Activated T-cell treated with anti-CD3 and anti-CD28 coated beads, Interleukin-2, amount 50 U/mL, for 48 hours (primary cell): ENCODE measurements around the gene TNK2.
"Not testable (repeated sequence)": the region's sequence is repeated elsewhere in the genome, so short reads cannot be mapped to it uniquely, and the experiment has no call there.

ENCODE experiments used
- DNase-seq, 2 experiments: peaks; one replicate each; pipeline ENCODE4 v3.0.0-alpha.2; 2020

Gene TNK2

DNA sequence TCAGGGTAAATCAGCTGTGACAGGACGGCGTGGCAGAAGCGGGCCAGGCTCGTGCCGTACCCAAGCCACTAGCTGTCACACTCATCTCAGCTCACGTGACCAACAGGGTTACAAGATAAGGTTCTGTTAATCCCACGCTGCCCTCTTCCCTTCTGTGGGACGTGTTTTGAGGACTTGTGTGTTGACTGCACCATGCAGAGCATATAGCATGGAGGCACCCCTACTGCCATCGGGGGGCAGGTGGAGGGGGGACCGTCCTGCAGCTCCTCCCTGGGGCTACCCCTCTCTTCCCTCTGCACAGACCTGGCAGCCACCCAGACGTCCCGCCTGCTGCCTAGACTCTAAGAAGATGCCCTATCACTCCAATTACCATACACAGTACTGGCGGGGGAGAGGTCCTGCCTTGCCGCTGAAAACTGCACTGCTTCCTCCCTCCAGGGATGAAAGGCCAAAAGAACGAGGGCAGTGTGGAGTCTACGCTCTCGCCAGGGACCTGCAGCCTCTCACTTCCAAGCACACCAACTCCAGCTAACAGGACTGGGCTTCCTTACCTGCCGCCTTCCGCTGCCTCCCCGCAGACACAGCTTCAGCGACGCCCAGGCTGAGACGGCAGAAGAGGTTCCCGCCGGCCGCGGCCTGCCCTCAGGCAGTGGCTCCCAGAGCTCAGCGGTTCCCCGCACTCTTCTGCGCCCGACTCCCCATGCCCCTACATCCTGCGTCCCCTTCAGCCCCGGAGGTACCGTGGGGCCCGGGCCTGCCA is at the start of gene TNK2:
TSS of gene TNK2 (minus strand) at position 618 of the 760 bp plus-strand sequence. CDS start 19,963 bp downstream, outside the sequence.
- peak; percentile 72 to 74 for DNase-seq

- DNase-seq: peak in 1 of 2 experiments; percentile 17
These were observed 48.2 kb upstream of the TNK2 start for GRCh38 chr3:195956577-195956976.

DNA sequence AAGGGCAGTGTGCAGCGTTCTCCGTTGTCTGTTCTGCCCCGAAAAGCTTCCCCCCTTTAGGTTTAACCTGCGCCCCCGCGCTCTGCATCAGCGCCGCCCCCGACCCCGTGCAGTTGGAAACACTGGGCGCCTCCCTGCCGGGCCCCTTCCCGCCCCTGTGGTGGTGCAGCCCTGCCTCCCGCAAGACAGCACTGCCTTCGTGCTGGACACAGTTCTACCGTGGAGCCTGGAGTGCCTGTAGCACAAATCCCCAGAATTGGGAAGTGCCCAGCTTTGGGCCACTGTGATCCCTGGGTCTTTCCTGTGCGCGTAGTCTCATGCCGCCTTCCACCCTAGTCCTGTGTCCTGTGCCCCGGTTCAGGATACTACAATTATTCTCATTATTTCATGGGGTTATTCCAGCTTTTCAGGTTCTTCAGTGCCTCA is 47.1 kb upstream of the TNK2 start:
- DNase-seq: peak; percentile 82 to 86

DNA sequence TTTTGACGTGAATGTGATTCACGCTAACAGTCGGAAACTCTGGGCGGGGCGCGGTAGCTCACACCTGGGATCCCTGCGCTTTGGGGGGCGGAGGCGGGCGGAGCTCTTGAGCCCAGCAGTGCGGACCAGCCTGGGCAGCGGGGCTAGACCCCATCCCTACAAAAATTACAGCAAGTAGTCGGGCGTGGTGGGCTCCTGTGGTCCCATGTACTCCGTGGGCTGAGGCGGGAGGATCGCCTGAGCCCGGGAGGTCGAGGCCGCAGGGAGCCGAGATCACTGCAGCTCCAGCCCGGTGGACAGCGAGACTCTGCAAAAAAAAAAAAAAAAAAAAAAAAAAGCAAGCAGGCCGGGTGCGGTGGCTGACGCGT is 46.4 kb upstream of the TNK2 start:
- peak; percentile 73 to 80 for DNase-seq

DNA sequence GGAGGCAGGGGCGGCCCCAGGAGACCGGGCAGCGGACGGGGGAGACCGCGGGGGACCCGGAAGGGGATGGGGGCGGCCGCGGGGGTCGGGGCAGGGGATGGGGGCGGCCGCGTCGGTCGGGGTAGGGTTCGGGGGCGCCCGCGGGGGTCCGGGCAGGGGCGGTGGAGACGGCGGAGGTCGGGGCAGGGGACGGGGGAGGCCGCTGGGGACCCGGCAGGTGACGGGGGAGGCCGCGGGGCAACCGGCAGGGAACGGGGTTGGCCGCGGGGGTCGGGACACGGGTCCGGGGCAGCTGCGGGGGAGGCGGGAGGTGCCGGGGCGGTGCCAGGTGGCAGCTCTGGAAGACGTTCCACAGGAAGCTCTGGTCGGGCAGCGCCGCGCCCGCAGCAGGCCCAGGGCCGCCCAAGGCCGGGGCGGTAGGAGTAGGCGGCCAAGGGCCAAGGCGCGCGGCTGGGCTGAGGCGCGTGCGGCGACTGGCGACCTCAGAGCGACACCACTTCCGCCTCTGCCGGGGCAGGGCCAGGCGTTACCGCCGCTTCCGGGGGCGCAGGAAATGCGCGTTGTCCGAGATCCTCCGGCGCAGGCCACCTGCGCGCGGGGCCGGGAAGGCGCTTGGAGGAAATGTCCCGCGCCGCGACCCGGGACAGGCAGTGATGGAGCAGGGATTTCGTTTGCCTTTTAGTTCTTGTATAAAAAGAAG is 45.9 kb upstream of the TNK2 start:
- peak; percentile 81 to 86 for DNase-seq

DNA sequence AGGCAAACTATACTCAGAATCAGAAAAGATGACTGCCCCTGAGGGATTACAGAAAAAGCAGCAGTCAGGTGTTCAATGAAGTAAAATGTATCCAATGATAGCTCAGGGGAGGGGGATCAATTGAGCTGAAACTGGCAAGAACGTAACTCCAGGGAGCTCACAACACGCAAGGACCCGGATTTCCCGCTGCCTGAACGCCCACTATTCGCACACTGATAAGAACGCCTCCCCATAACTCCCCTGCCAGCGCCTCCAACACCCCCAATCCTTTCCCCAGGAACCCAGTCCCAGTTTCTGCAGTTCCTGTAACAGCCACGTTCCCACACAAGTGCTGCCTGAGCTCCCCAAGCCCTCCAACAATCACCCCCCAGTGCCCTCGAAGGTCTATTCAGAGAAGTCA is 44.2 kb upstream of the TNK2 start:
- DNase-seq: peak in 1 of 2 experiments; percentile 18

- peak in 1 of 2 experiments; percentile 17 for DNase-seq
These were observed 43.3 kb upstream of the TNK2 start for GRCh38 chr3:195951443-195952177.

DNA sequence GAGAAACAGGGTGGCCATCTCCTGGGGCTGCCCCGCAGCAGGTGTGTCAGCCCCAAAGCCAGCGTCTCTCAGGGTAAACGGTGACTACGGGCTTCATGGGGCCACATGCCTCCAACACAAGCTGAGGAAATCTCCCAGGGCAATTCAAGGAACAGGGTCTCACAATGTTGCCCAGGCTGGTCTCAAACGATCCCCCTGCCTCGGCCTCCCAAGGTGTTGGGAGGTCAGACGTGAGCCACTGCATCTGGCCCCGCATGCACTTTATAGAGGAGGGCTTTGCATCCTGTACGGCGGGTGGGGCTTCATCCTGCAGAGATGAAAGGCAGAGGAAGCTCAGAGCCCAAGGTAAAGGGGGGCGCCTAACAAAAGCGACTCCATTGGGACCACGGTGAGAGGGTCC is 42.4 kb upstream of the TNK2 start:
- not testable (repeated sequence) for DNase-seq

DNA sequence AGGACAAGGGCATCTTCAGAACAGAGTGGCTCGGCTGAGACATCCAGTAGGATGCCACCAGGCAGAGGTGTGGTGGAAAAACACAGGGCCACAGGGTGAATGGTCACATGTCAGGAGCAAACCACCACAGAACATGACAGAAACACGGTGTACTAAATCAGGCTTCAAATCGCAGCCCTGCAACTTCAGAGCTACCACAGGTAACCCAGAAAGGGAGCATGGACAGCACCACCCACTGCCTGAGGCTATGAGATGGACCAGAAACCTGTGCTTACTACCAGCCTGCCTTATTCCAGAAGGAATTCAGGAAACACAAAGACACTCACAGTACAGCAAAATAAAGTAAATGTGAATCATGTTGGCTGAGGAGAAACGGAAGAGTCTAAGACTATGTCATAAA is 41.8 kb upstream of the TNK2 start:
- not testable (repeated sequence) for DNase-seq

DNA sequence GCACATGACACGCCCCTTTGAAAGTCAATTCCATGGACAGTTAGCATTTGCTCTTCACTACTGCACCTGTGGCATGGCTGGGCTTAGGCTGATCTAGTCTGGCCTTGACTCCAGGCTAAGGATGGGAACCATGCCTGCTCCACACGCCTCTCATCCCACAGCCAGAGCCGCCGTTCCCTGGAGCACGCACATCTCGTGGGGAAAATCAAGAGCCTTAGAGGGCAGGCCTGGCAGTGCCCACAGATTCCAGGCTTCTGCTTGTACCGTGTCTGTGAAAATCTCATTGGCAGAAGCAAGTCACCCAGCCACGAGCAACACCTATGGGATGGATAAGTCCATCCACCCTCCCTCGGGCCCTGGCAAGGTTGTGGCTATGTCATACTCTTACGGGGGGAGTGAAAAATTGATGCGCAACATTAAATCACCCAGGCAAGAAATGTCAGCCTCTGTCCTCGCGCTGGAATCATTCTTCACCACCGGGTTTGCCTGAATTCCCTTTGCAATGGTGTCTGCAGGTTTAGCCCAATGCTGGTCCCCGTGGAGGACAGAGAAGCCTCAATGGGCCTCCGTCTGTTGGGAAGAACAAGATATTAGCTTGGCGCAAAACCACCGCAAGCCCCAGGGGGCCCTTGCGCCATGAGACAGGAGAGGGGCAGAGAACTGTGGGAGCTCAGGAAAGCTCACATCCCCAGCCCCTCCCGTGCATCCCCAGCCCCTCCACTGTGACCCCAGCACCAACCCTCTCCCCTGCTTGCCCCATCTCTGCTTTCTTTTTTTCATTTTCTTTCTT is 38.8 kb upstream of the TNK2 start:
- not testable (repeated sequence) for DNase-seq

- DNase-seq: not testable (repeated sequence)
These were observed 33.0 kb upstream of the TNK2 start for GRCh38 chr3:195941265-195941815.

DNA sequence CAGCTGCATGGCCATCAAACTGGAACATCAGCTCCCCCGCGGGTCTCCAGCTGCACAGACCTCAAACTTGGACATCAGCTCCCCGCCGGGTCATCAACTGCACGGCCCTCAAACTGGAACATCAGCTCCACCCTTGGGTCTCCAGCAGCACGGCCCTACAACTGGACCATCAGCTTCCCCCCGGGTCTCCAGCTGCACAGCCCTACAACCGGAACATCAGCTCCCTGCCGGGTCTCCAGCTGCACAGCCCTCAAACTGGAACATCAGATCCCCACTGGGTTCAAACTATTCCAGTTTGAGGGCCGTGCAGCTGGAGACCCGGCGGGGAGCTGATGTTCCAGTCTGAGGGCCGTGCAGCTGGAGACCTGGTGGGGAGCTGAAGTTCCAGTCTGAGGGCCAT is 32.5 kb upstream of the TNK2 start:
- not testable (repeated sequence) for DNase-seq

DNA sequence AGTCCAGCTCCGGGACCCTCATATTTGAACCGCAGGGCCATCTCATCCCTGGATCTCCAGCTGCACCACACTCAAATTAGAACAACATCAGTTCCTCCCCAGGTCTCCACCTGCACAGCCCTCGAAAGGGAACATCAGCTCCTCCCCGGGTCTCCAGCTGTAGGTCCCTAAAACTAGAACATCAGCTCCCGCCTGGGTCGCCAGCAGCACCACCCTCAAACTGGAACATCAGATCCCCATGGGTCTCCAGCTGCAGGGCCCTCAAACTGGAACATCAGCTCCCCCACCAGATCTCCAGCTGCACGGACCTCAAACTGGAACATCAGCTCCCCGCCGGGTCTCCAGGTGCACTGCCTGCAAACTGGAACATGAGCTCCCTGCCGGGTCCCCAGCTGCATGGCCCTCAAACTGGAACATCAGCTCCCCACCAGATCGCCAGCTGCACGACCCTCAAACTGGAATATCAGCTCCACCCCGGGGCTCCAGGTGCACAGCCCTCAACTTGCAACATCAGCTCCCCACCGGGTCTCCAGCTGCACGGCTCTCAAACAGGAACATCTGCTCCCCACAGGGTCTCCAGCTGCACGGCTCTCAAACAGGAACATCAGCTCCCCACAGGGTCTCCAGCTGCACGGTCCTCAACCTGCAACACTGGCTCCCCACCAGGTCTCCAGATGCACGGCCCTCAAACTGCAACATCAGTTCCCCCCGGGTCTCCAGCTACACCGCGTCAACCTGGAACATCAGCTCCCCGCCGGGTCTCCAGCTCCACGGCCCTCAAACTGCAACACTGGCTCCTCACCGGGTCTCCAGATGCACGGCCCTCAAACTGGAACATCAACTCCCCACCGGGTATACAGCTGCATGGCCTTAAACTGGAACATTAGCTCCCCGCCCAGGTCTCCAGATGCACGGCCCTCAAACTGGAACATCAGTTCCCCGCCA is 31.4 kb upstream of the TNK2 start:
- not testable (repeated sequence) for DNase-seq

DNA sequence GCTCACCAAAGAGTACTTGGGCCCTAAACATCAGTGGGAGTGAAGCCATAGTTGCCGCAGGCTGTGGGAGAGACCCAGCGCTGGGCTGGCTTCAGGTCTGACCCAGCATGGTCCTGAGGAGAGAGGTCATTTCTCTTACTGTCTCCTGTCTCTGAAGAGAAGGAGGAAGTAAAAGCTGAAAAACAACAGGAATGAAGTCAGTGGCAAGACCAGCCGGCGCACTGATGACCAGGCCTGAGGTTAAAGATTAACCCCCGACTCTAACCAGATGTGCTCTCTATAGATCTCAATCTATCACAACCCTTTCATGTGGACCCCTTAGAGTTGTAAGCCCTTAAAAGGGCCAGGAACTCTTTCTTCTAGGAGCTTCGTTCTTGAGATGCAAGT is 24.7 kb upstream of the TNK2 start:
- not testable (repeated sequence) for DNase-seq

DNA sequence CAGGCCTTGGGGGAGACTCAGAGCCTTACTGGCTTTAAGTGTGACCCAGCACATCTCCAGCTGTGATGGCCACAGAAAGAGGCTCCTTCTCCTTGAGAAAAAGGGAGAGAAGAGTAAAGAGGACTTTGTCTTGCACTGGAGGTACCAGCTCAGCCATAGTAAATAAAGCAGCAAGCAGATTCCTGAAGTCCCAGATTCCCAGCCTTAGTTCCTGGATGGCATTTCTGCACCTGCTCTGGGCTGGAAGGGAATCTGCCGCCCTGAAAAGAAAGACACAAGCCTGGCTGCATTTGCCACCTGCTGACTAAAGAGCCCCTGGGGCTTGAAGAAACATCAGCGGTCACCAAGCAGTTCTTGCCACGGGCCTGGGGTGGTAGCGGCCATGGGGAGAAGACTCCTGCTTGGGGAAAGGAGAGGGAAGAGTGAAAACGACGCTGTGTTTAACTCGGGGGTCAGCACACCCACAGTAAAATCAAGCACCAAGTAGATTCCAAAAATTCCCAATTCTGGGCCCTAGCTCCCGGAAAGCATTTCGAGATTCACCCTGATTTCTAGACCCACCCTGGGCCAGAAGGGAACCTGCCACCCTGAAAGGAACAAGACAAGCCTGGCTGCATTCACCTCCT is 24.2 kb upstream of the TNK2 start:
- DNase-seq: no peak

- no peak for DNase-seq
These were observed 23.4 kb upstream of the TNK2 start for GRCh38 chr3:195931582-195932273.

DNA sequence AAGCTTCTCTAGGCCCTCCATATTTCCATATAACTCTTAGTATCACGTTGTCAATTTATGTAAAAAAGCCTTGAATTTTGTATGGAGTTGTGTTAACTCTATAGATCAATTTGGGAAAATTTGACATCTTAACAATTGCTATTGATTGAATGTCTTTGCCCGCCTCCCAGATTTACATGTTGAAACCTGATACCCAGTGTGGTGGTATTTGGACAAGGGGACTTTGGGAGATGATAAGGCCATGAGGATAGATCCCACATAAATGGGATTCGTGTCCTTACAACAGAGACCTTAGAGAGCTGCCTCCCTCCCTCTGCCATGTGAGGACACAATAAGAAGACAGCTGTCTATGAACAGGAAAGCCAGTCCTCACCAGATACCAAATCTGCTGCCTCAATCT is 21.1 kb upstream of the TNK2 start:
- no peak for DNase-seq

GRCh38 chr3:195921334-195921791 is 13.0 kb upstream of the TNK2 start:
- no peak for DNase-seq

DNA sequence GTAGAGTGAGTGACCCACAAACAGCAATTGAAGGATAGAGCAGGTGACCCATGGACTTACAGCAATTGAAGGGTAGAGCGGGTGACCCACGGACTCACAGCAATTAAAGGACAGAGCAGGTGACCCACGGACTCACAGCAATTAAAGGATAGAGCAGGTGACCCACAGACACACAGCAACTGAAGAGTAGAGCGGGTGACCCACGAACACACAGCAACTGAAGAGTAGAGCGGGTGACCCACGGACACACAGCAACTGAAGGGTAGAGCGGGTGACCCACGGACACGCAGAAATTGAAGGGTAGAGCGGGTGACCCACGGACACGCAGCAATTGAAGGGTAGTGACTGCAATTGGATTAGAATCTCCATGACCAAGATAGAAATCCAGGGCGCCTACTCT is 9.8 kb upstream of the TNK2 start:
- no peak for DNase-seq

DNA sequence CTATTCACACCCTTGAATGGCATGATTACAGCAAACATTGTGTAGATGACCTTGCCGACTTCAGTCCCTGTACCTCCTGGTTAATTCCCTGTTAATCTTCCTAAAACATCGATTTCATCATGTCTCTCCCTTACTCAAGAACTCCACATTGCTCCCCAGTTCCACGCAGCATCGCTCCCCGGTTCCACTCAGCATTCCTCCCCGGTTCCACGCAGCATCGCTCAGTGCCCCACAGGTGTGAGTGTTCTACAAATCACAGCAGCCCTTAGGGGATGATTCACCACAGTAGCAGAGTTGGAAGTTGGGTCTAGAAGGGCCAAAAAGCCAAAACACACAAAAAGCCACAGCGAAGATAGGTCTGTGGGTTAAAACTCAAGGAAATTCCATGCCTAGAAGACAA is 8.6 kb upstream of the TNK2 start:
- no peak for DNase-seq
